ENCODE data around the gene PTPN3. TPM values are rescaled to one million over a fixed set of nuclear protein-coding genes. Genes with fewer than 3 reads are reported as not detected.

The PTPN3 gene
- total RNA-seq, 2 donors from 2014 or later: 16.9 to 20.3 TPM

- H3K27ac ChIP-seq: no peak overlapping the region
- TF ChIP-seq CTCF (IDR thresholded peaks at IDR 0.05): no peak
Measured at GRCh38 chr9:109479822-109480221, 18.3 kb downstream of the PTPN3 start.

GRCh38 chr9:109478665-109479380 is 19.3 kb downstream of the PTPN3 start:
- no peak for TF ChIP-seq CTCF (IDR thresholded peaks at IDR 0.05)

More at GRCh38 chr9:109479822-109480221, 18.3 kb downstream of the PTPN3 start:
- Histone ChIP-seq H3K4me1 (ENCODE audit: control insufficient read depth in 1 of 2, low read depth in 2 of 2) (peaks cover 12 to 53% of the 10 kb centered on the region in 2 donors), H3K9me3 (no peaks in the 10 kb centered on the region), H3K36me3 (no peaks in the 10 kb centered on the region), H3K27me3 (replicated peaks; ENCODE audit: insufficient read depth) (no peaks in the 10 kb centered on the region), H3K4me3 (no peak overlapping the region)
- DNase-seq (ENCODE audit: low spot score) (no peak), ATAC-seq (ENCODE audit: insufficient number of reproducible peaks, low FRiP score, low read depth) (no peak)

GRCh38 chr9:109478051-109478563 is 20.0 kb downstream of the PTPN3 start:
- H3K27ac ChIP-seq: peak overlapping the region; percentile 51 to 95

More at GRCh38 chr9:109478665-109479380, 19.3 kb downstream of the PTPN3 start:
- no peak for ATAC-seq (ENCODE audit: insufficient number of reproducible peaks, low FRiP score, low read depth)
- Histone ChIP-seq H3K9me3 (no peaks in the 10 kb centered on the region), H3K4me1 (ENCODE audit: control insufficient read depth in 1 of 2, low read depth in 2 of 2) (peaks cover 22 to 63% of the 10 kb centered on the region in 2 donors), H3K36me3 (no peaks in the 10 kb centered on the region), H3K27ac (peak overlapping the region; percentile 51 to 95), H3K4me3 (no peak overlapping the region), H3K27me3 (replicated peaks; ENCODE audit: insufficient read depth) (no peaks in the 10 kb centered on the region)
- no peak for DNase-seq (ENCODE audit: low spot score)

GRCh38 chr9:109477258-109478050 is 20.7 kb downstream of the PTPN3 start:
- Histone ChIP-seq H3K27me3 (replicated peaks; ENCODE audit: insufficient read depth) (no peaks in the 10 kb centered on the region), H3K9me3 (no peaks in the 10 kb centered on the region), H3K36me3 (no peaks in the 10 kb centered on the region), H3K4me1 (ENCODE audit: control insufficient read depth in 1 of 2, low read depth in 2 of 2) (peaks cover 26 to 65% of the 10 kb centered on the region in 2 donors), H3K4me3 (no peak overlapping the region), H3K27ac (peak overlapping the region; percentile 51 to 95)
- TF ChIP-seq CTCF (IDR thresholded peaks at IDR 0.05): no peak
- DNase-seq (ENCODE audit: low spot score) (no peak), ATAC-seq (ENCODE audit: insufficient number of reproducible peaks, low FRiP score, low read depth) (no peak)

More at GRCh38 chr9:109478051-109478563, 20.0 kb downstream of the PTPN3 start:
- ATAC-seq (ENCODE audit: insufficient number of reproducible peaks, low FRiP score, low read depth) (no peak), DNase-seq (ENCODE audit: low spot score) (no peak)
- Histone ChIP-seq H3K4me3 (no peak overlapping the region), H3K9me3 (no peaks in the 10 kb centered on the region), H3K36me3 (no peaks in the 10 kb centered on the region), H3K27me3 (replicated peaks; ENCODE audit: insufficient read depth) (no peaks in the 10 kb centered on the region), H3K4me1 (ENCODE audit: control insufficient read depth in 1 of 2, low read depth in 2 of 2) (peaks cover 26 to 65% of the 10 kb centered on the region in 2 donors)
- no peak for TF ChIP-seq CTCF (IDR thresholded peaks at IDR 0.05)
